ENCODE data around the gene NLRP9.

- TF ChIP-seq CTCF (IDR thresholded peaks at IDR 0.05) (no peak), POLR2A (IDR thresholded peaks at IDR 0.05) (no peak)
Observed at GRCh38 chr19:55673889-55674288, 64.3 kb downstream of the NLRP9 start.

All from uterus (tissue), 2 donors.